ENCODE data around the gene OR3A3.
"Not testable (repeated sequence)": the region's sequence is repeated elsewhere in the genome, so short reads cannot be mapped to it uniquely, and the experiment has no call there.

- TF ChIP-seq CTCF (IDR thresholded peaks at IDR 0.05 in 2 of 3, conservative IDR thresholded peaks at IDR 0.05 in 1 of 3; ENCODE audit: control insufficient read depth in 2 of 3, extremely low read depth in 1 of 3, insufficient read depth in 1 of 3, low read depth in 3 of 3, low read length in 3 of 3); KDM1A (IDR thresholded peaks at IDR 0.05; ENCODE audit: borderline replicate concordance); REST (IDR thresholded peaks at IDR 0.05; ENCODE audit: low read depth, low read length); BCL3 (IDR thresholded peaks at IDR 0.05; ENCODE audit: borderline replicate concordance, insufficient read depth, low read depth, low read length, poor library complexity, severe bottlenecking); POLR2AphosphoS5 (IDR thresholded peaks at IDR 0.05; ENCODE audit: low read length); MAX (IDR thresholded peaks at IDR 0.05; ENCODE audit: low read depth, low read length): not testable (repeated sequence)
Observed at GRCh38 chr17:3403856-3404255, 7.3 kb upstream of the OR3A3 start.
